ENCODE results near the gene MGAT2.

MGAT2 gene

DNA sequence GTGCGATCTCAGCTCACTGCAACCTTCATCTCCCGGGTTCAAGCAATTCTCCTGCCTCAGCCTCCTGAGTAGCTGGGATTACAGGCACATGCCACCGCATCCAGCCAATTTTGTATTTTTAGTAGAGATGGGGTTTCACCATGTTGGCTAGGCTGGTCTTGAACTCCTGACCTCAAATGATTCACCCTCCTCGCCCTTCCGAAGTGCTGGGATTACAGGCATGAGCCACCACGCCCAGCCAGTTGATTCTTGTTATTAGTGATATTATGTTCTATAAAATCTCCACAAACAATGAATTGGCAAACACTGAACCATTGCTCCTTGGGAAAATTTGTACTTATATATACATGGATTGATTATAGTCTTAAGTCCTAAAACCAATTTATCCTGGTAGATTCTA lies 36.9 kb downstream of the MGAT2 start:
- peak; percentile 18 for DNase-seq (ENCODE audit: low read depth)

DNA sequence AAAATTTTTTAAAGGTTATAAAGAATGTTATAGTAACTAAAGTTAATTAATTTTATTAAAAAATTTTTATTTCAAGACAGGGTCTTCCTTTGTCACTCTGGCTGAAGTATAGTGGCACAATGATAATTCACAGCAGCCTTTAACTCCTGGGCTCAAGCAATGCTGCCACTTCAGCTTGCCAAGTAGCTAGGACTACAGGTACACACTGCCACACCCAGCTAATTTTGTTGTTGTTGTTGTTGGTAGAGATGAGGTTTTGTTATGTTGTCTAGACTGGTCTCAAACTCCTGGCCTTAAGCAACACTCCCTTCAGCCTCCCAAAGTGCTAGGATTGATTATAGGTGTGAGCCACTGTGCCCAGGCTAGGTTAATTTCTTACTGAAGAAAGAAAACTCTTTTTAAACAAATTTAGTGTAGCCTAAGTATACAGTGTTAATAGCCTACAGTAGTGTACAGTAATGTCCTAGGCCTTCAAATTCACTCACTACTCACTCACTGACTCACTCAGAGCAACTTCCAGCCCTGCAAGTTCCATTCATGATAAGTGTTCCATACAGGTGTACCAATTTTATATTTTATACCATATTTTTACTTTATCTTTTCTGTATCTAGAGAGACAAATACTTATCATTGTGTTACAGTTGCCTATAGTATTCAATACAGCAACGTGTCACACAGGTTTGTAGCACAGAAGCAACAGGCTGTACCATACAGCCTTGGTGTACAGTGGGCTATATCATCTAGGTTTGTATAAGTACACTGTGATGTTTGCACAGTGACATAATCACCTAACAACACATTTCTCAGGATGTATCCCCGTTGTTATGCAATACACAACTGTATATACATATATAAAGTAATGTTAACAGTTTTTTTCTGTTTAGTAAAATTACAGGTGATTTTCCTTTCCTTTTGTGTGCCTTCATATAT lies 39.2 kb downstream of the MGAT2 start:
- no peak for DNase-seq (ENCODE audit: low read depth)

DNA sequence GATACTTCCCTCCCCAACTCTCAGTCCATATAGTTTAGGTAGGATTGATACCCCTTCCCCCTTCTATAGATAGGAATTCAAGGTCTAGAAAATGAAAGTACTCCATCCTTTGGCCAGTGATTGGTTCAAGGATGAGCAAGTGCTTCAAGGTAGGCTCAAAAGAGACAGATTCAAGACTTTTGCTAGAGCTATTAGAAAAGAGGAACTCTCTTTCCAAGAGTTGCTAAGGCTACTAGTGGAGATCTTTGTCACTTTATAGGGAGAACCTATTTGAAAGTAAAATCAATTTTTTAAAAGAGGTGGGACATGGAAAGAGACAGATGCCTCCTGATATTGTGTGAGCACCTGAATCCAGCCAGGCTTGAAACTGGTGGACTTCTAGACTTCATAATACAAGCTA lies 49.9 kb downstream of the MGAT2 start:
- DNase-seq (ENCODE audit: low read depth), result no peak
